ENCODE results near the gene GBE1.

GBE1 gene

GRCh38 chr3:81581966-81582599, 179.4 kb downstream of the GBE1 start:
- Mint-ChIP-seq H3K9me3 (no peaks in the 10 kb centered on the region), H3K27ac (no peak overlapping the region), H3K4me3 (no peak overlapping the region)

DNA sequence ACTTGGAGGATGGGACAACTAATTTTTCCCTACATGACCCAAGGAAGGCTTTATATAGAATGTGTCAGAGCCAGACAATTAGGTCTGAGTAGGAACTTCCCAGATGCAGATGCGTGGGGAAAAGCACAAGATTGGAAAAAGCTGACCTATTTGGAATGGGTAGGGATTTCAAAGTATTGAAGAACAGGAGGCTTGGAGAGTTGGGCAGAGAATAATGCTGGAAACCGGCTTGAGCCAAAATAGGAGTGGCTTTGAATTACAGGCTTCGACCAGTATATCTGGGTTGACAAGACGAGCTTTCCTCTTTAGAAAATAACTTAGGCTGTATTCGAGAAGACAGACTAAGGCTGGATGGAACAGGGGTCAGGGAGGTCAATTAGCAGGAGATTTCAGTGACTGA, 181.1 kb downstream of the GBE1 start:
- Mint-ChIP-seq H3K27ac (no peak overlapping the region), H3K4me1 (ENCODE audit: low read depth) (no peaks in the 10 kb centered on the region), H3K36me3 (ENCODE audit: low read depth) (peaks cover 14% of the 10 kb centered on the region)

More at GRCh38 chr3:81581966-81582599, 179.4 kb downstream of the GBE1 start:
- Mint-ChIP-seq H3K27me3 (no peaks in the 10 kb centered on the region), H3K4me1 (ENCODE audit: low read depth) (no peaks in the 10 kb centered on the region), H3K36me3 (ENCODE audit: low read depth) (peaks cover 11% of the 10 kb centered on the region)
- peak; percentile 25 for DNase-seq

GRCh38 chr3:81579744-81580143, 181.7 kb downstream of the GBE1 start:
- peaks cover 14% of the 10 kb centered on the region for H3K36me3 Mint-ChIP-seq (ENCODE audit: low read depth)
- H3K27ac Mint-ChIP-seq: no peak overlapping the region
- H3K4me3 Mint-ChIP-seq: no peak overlapping the region

More for the DNA sequence above, 181.1 kb downstream of the GBE1 start:
- no peaks in the 10 kb centered on the region for H3K27me3 Mint-ChIP-seq
- no peak for DNase-seq
- no peak overlapping the region for H3K4me3 Mint-ChIP-seq
- no peaks in the 10 kb centered on the region for H3K9me3 Mint-ChIP-seq

GRCh38 chr3:81572201-81572756, 189.2 kb downstream of the GBE1 start:
- Mint-ChIP-seq H3K27me3 (no peaks in the 10 kb centered on the region), H3K4me1 (ENCODE audit: low read depth) (peaks cover 5% of the 10 kb centered on the region), H3K9me3 (no peaks in the 10 kb centered on the region), H3K36me3 (ENCODE audit: low read depth) (peaks cover 26% of the 10 kb centered on the region), H3K4me3 (no peak overlapping the region), H3K27ac (no peak overlapping the region)
- DNase-seq: no peak

More at GRCh38 chr3:81579744-81580143, 181.7 kb downstream of the GBE1 start:
- Mint-ChIP-seq H3K4me1 (ENCODE audit: low read depth) (no peaks in the 10 kb centered on the region), H3K27me3 (no peaks in the 10 kb centered on the region), H3K9me3 (no peaks in the 10 kb centered on the region)
- DNase-seq: no peak

DNA sequence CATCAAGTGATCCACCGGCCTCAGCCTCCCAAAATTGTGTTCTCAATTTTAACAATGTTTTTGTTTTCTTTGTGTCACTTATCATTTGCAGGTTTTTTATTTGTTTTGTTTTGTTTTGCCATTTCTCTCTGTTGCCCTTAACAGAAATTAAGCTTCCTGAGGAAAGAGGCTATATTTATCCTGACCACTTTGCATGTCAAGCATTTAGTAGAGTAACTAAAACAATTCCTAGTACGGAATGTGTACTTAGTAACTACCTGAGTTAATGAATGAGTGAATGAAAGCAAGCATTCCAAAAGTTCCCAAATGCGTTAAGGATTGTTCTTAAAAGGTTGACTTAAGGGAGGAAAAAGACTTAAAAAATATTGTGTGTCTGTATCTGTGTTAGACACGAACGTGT, 193.1 kb downstream of the GBE1 start:
- Mint-ChIP-seq H3K36me3 (ENCODE audit: low read depth) (peaks cover 33% of the 10 kb centered on the region), H3K4me1 (ENCODE audit: low read depth) (peaks cover 5% of the 10 kb centered on the region), H3K27me3 (no peaks in the 10 kb centered on the region), H3K27ac (no peak overlapping the region), H3K9me3 (peaks cover 17% of the 10 kb centered on the region), H3K4me3 (no peak overlapping the region)
- DNase-seq: no peak

DNA sequence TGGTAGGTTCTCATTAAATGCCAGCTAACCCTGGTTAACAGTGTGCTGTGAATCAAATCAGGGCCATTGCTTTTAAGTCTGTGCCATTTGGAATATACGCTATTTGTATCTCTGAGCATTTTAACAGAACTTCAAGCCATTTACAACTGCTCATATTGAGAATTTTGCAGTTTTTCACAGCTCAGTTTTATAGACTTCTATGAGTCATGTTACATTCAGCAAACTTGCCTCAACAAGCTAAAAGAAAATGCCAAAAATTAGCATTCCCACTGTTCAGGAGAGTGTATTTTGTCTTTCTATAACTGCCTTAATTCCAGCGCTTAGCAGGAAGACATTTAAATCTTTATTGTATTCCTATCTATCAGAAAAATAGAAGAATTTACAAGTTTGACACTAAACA, 196.4 kb downstream of the GBE1 start:
- H3K4me3 Mint-ChIP-seq: no peak overlapping the region
- H3K36me3 Mint-ChIP-seq (ENCODE audit: low read depth): peaks cover 25% of the 10 kb centered on the region
- peaks cover 17% of the 10 kb centered on the region for H3K9me3 Mint-ChIP-seq
- no peak for DNase-seq
- H3K4me1 Mint-ChIP-seq (ENCODE audit: low read depth): no peaks in the 10 kb centered on the region
- H3K27me3 Mint-ChIP-seq: no peaks in the 10 kb centered on the region
- H3K27ac Mint-ChIP-seq: no peak overlapping the region

GRCh38 chr3:81558106-81558505, 203.3 kb downstream of the GBE1 start:
- Mint-ChIP-seq H3K4me3 (no peak overlapping the region), H3K4me1 (ENCODE audit: low read depth) (no peaks in the 10 kb centered on the region), H3K36me3 (ENCODE audit: low read depth) (peaks cover 2% of the 10 kb centered on the region), H3K9me3 (no peaks in the 10 kb centered on the region), H3K27ac (no peak overlapping the region), H3K27me3 (no peaks in the 10 kb centered on the region)
- no peak for DNase-seq

DNA sequence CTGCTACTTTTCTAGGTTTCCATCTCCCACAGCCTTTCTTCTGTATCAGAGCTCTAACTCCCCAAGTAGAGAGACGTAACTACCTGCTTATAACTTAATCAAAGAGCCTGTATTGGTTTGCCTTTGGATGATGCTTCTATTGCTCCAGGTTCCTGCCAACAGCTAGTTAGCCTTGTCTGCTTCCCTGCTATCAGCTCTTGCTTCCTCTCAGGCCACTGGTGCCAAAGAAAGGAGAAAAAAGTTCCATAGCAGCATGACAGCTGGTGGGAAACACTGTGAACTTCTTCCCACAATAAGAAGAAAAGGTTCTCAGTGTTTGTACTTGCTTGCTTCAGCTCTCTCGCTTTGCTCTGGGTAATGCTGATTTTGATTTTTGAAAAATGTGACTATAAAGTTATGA, 206.6 kb downstream of the GBE1 start:
- Mint-ChIP-seq H3K27ac (no peak overlapping the region), H3K27me3 (no peaks in the 10 kb centered on the region), H3K4me1 (ENCODE audit: low read depth) (no peaks in the 10 kb centered on the region), H3K4me3 (no peak overlapping the region), H3K36me3 (ENCODE audit: low read depth) (peaks cover 15% of the 10 kb centered on the region), H3K9me3 (peaks cover 13% of the 10 kb centered on the region)
- no peak for DNase-seq

GRCh38 chr3:81554388-81554787, 207.1 kb downstream of the GBE1 start:
- Mint-ChIP-seq H3K27ac (no peak overlapping the region), H3K36me3 (ENCODE audit: low read depth) (peaks cover 15% of the 10 kb centered on the region), H3K27me3 (no peaks in the 10 kb centered on the region), H3K4me1 (ENCODE audit: low read depth) (no peaks in the 10 kb centered on the region), H3K4me3 (no peak overlapping the region), H3K9me3 (peaks cover 13% of the 10 kb centered on the region)
- DNase-seq: no peak

DNA sequence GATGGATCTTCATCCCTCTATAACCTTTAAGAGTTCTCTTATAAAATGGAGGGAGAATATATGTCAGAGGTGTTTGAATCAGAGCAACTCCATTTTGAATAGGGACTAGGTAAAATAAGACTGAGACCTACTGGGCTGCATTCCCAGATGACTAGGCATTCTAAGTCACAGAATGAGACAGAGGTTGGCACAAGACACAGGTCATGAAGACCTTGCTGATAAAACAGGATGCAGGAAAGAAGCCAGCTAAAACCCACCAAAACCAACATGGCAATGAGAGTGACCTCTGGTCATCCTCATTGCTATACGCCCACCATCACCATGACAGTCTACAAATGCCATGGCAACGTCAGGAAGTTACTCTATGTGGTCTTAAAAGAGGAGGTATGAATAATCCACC, 211.0 kb downstream of the GBE1 start:
- peaks cover 26% of the 10 kb centered on the region for H3K36me3 Mint-ChIP-seq (ENCODE audit: low read depth)
- H3K4me1 Mint-ChIP-seq (ENCODE audit: low read depth): no peaks in the 10 kb centered on the region
- H3K27me3 Mint-ChIP-seq: no peaks in the 10 kb centered on the region
- no peak for DNase-seq
- no peak overlapping the region for H3K4me3 Mint-ChIP-seq
- peaks cover 21% of the 10 kb centered on the region for H3K9me3 Mint-ChIP-seq
- no peak overlapping the region for H3K27ac Mint-ChIP-seq

- Mint-ChIP-seq H3K4me3 (no peak overlapping the region), H3K27me3 (no peaks in the 10 kb centered on the region)
- DNase-seq: no peak
Observed at GRCh38 chr3:81549831-81550230, 211.6 kb downstream of the GBE1 start.

DNA sequence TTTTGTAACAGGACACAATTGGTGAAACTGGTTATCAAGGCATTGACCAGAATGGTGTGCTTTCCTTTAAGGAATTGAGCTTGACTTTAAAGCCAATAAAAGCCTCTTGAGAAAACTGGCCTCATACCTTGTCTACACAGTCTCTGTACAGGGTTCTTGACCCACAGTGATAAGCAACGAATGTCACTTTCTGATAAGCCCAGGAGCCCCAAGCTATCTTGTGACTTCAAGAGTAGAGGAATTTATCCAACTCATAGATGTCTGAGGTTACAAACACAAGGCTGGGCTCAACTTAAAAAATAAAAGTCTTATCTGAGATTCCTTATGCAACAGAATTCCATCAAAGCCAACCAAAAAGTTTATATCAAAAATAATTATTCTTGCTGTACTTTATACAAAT, 212.1 kb downstream of the GBE1 start:
- Mint-ChIP-seq H3K4me1 (ENCODE audit: low read depth) (no peaks in the 10 kb centered on the region), H3K27me3 (no peaks in the 10 kb centered on the region), H3K36me3 (ENCODE audit: low read depth) (peaks cover 26% of the 10 kb centered on the region), H3K9me3 (peaks cover 21% of the 10 kb centered on the region), H3K4me3 (no peak overlapping the region), H3K27ac (no peak overlapping the region)
- DNase-seq: no peak

More at GRCh38 chr3:81549831-81550230, 211.6 kb downstream of the GBE1 start:
- Mint-ChIP-seq H3K27ac (no peak overlapping the region), H3K36me3 (ENCODE audit: low read depth) (peaks cover 26% of the 10 kb centered on the region), H3K4me1 (ENCODE audit: low read depth) (no peaks in the 10 kb centered on the region), H3K9me3 (peaks cover 21% of the 10 kb centered on the region)

- Mint-ChIP-seq H3K27ac (no peak overlapping the region), H3K9me3 (peaks cover 12% of the 10 kb centered on the region), H3K36me3 (ENCODE audit: low read depth) (peaks cover 16% of the 10 kb centered on the region), H3K4me1 (ENCODE audit: low read depth) (no peaks in the 10 kb centered on the region), H3K4me3 (no peak overlapping the region), H3K27me3 (no peaks in the 10 kb centered on the region)
- DNase-seq: no peak
Observed at GRCh38 chr3:81545572-81545971, 215.9 kb downstream of the GBE1 start.

DNA sequence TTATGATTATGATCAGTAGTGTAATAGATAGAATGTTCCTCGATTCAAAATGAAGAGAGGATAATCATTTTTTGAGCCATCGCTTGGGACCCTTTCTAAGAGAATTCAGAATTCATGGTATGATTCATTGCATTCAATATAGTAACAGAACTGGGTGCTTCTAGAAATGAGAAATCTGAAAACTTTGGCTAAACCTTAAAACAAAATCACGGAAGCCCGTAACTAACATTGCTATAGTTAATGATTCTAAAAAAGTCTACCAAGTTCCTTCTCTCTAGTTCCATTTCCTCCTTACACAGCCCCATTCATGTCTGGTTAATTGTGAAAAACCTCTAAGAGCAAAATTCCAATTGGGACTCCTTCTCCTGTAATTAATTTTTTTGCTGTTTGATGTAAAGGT, 217.1 kb downstream of the GBE1 start:
- Mint-ChIP-seq H3K9me3 (peaks cover 7% of the 10 kb centered on the region), H3K4me1 (ENCODE audit: low read depth) (no peaks in the 10 kb centered on the region), H3K36me3 (ENCODE audit: low read depth) (peaks cover 11% of the 10 kb centered on the region), H3K27ac (no peak overlapping the region), H3K4me3 (no peak overlapping the region), H3K27me3 (no peaks in the 10 kb centered on the region)
- no peak for DNase-seq

DNA sequence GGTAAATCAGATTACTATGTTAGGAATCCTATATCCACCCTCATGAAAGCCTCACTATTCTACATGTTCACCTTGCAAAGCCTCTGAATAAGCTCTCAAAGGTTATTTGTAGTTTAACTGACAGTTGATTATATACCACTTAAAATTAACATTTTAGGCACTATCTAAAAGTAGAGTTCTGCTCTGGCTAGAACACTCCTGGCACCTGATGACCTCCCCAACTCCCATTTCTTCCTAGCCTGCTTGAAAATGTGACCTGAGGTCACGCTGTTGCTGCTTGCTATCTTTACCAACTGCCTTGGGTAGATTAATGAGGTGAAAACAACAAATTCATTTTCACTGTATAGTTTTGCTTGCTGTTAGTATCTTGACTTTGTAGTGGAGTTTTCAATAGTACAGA, 220.7 kb downstream of the GBE1 start:
- Mint-ChIP-seq H3K4me3 (no peak overlapping the region), H3K36me3 (ENCODE audit: low read depth) (peaks cover 7% of the 10 kb centered on the region), H3K27ac (no peak overlapping the region), H3K9me3 (no peaks in the 10 kb centered on the region), H3K27me3 (no peaks in the 10 kb centered on the region), H3K4me1 (ENCODE audit: low read depth) (no peaks in the 10 kb centered on the region)
- no peak for DNase-seq
